ENCODE data around the gene RCAN2.
"Not testable (repeated sequence)": the region's sequence is repeated elsewhere in the genome, so short reads cannot be mapped to it uniquely, and the experiment has no call there.

The RCAN2 gene

DNA sequence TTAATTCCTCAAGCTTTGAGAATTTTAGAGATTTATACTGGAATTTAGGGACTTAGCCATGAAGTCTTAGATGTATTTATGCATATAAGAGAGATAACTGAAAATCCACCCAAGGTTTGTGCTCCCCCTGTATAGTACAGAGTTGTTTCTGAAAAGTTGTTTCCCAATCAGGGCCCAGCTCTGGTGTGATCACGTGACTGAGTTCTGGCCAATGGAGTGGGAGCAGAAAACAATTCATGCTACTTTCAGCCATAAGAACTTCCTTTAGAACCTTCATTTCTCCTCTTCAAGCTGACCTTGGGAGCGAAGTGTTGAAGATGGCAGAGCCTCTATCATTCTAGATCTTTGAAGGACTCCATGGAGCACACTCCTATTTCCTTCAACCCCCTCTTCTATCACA is 151.0 kb downstream of the RCAN2 start:
- Histone ChIP-seq H3K9me3 (no peaks in the 10 kb centered on the region), H3K27me3 (no peaks in the 10 kb centered on the region), H3K36me3 (no peaks in the 10 kb centered on the region), H3K4me1 (ENCODE audit: control insufficient read depth in 1 of 2, insufficient read depth in 1 of 2, low read depth in 1 of 2, low read length in 1 of 2) (no peaks in the 10 kb centered on the region), H3K27ac (no peak overlapping the region), H3K4me3 (ENCODE audit: low read depth in 1 of 2, low read length in 1 of 2) (no peak overlapping the region)
- TF ChIP-seq CTCF (IDR thresholded peaks at IDR 0.05): no peak

DNA sequence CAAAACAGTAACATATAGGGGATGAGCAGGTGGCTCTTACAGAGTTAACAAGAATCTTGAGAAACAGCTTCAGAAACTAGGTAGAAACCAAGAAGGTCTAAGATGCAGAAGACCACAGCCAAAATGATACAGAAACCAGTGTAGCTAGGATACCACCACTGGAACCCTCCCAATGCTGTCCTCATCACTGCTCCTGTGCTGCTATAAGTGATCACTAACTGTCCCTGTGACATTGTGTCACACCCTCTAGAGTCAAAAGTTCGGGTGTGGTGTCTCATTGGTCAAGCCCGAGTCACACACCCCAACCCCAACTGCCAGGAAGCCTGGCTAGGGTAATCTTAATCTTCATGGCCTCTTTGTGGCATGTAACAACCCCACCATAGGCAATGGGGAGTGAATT is 153.1 kb downstream of the RCAN2 start:
- H3K4me1 ChIP-seq (ENCODE audit: control insufficient read depth in 1 of 2, insufficient read depth in 1 of 2, low read depth in 1 of 2, low read length in 1 of 2): no peaks in the 10 kb centered on the region
- no peak for TF ChIP-seq CTCF (IDR thresholded peaks at IDR 0.05)
- H3K36me3 ChIP-seq: no peaks in the 10 kb centered on the region
- no peaks in the 10 kb centered on the region for H3K9me3 ChIP-seq
- no peak overlapping the region for H3K27ac ChIP-seq
- H3K4me3 ChIP-seq (ENCODE audit: low read depth in 1 of 2, low read length in 1 of 2): no peak overlapping the region
- no peaks in the 10 kb centered on the region for H3K27me3 ChIP-seq

GRCh38 chr6:46334442-46334841 is 156.8 kb downstream of the RCAN2 start:
- Histone ChIP-seq H3K36me3 (no peaks in the 10 kb centered on the region), H3K27ac (no peak overlapping the region), H3K9me3 (no peaks in the 10 kb centered on the region), H3K27me3 (no peaks in the 10 kb centered on the region), H3K4me3 (ENCODE audit: low read depth in 1 of 2, low read length in 1 of 2) (no peak overlapping the region), H3K4me1 (ENCODE audit: control insufficient read depth in 1 of 2, insufficient read depth in 1 of 2, low read depth in 1 of 2, low read length in 1 of 2) (no peaks in the 10 kb centered on the region)
- no peak for TF ChIP-seq CTCF (IDR thresholded peaks at IDR 0.05)

- no peak for TF ChIP-seq CTCF (IDR thresholded peaks at IDR 0.05)
- Histone ChIP-seq H3K9me3 (no peaks in the 10 kb centered on the region), H3K4me3 (ENCODE audit: low read depth in 1 of 2, low read length in 1 of 2) (no peak overlapping the region)
Observed at GRCh38 chr6:46333481-46333880, 157.8 kb downstream of the RCAN2 start.

GRCh38 chr6:46332448-46332847 is 158.8 kb downstream of the RCAN2 start:
- H3K27ac ChIP-seq; H3K36me3 ChIP-seq; H3K4me3 ChIP-seq (ENCODE audit: low read depth in 1 of 2, low read length in 1 of 2); H3K9me3 ChIP-seq; H3K4me1 ChIP-seq (ENCODE audit: control insufficient read depth in 1 of 2, insufficient read depth in 1 of 2, low read depth in 1 of 2, low read length in 1 of 2); H3K27me3 ChIP-seq: not testable (repeated sequence)

More at GRCh38 chr6:46333481-46333880, 157.8 kb downstream of the RCAN2 start:
- H3K27ac ChIP-seq: no peak overlapping the region
- H3K27me3 ChIP-seq: no peaks in the 10 kb centered on the region
- H3K36me3 ChIP-seq: no peaks in the 10 kb centered on the region
- H3K4me1 ChIP-seq (ENCODE audit: control insufficient read depth in 1 of 2, insufficient read depth in 1 of 2, low read depth in 1 of 2, low read length in 1 of 2): no peaks in the 10 kb centered on the region

- no peak for TF ChIP-seq CTCF (IDR thresholded peaks at IDR 0.05)
- Histone ChIP-seq H3K4me3 (ENCODE audit: low read depth in 1 of 2, low read length in 1 of 2) (no peak overlapping the region), H3K27ac (no peak overlapping the region), H3K36me3 (no peaks in the 10 kb centered on the region), H3K27me3 (no peaks in the 10 kb centered on the region), H3K9me3 (no peaks in the 10 kb centered on the region), H3K4me1 (ENCODE audit: control insufficient read depth in 1 of 2, insufficient read depth in 1 of 2, low read depth in 1 of 2, low read length in 1 of 2) (no peaks in the 10 kb centered on the region)
Observed at GRCh38 chr6:46331461-46331860, 159.8 kb downstream of the RCAN2 start.
